Fibroblast of skin of left quadriceps (primary cell): ENCODE results near the gene MYOZ2.
A peak's percentile ranks its signal among the peaks of the same experiment; 100 is the strongest.

Experiments
- DNase-seq, 2 experiments: peaks; one replicate each; pipeline ENCODE4 v3.0.0-alpha.2; 2013; ENCODE audit warnings: low read depth in 2 of 2

The MYOZ2 gene

DNA sequence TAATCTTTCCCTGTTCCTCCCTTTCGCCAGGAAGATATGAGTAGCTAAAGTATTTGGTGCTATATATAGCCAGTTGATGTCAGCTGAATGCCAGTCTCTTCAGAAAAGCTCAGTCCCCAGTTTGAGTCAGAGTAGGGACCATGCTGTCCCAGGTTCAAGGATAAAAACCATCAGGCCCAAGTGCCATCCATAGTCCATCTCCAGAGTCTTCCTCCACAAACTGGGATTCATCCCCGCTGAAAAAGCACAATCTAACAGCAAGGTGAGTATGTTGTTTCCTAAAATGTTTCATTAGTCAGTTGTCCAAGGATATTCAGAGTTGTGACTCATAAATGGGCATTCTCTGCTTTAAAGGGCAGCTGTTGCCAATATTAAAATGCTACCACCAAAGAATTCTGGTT, at the start of gene MYOZ2:
Gene MYOZ2 (plus strand): TSS at position 112 of the 401 bp plus-strand sequence. CDS start 694 bp downstream, outside the sequence.
- DNase-seq = no peak

- no peak for DNase-seq
These were observed 48.5 kb upstream of the MYOZ2 start for GRCh38 chr4:119087121-119087520.

DNA sequence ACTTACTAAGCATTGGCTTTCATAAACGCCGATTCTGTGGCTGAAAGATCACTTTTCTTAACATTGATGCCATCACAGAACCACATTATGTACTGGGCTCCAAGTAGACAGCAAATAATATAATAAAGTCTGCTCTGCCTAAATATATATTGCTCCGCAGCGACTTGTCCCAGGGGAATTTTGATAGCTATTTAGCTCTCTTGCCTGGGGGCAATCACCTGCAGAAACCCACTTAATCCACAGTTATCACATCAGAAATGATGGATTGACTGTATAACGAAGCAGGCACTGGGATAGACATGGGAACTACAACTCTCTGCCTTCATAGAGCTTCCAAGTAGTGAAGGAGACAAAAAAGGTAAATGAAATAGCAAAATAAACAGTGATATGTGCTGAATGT, 48.0 kb upstream of the MYOZ2 start:
- DNase-seq = no peak

DNA sequence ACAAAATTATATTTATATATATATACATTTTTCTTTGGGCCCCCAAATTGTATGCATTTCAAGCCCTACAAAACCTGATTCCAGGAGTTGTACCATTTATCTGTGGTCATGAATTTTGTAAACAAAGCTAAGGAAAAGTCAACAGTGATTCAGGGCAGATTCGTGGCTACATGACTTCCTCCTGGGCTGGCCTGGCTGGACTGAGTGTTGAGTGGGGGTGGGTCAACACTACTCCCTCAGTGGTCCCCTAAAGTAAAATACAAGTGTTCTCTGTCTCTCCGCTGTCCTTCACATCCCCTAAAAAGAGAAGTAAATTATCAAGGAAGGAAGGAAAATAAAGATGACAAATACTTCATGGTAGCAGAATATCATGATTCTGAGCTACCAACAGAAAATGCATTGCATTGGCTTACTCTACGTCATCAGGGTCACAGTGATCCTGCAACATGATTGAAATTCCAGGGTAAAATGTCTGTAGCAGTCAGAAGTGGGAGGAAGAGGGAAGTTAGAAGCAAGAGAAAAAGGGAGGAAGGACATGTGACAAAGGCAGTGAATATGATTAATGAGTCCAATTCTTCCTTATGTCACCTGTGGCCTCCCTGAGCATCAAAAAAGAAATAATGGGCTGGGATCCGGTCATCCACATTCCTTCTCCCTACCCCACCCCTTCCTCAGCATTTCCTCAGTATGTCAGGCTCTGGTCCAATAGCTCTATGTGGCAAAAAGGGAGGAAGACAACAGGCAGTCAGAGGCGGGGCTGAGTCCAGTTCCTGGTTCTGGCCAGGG, 42.4 kb upstream of the MYOZ2 start:
- no peak for DNase-seq

GRCh38 chr4:119097282-119097900, 38.2 kb upstream of the MYOZ2 start:
- DNase-seq = no peak

DNA sequence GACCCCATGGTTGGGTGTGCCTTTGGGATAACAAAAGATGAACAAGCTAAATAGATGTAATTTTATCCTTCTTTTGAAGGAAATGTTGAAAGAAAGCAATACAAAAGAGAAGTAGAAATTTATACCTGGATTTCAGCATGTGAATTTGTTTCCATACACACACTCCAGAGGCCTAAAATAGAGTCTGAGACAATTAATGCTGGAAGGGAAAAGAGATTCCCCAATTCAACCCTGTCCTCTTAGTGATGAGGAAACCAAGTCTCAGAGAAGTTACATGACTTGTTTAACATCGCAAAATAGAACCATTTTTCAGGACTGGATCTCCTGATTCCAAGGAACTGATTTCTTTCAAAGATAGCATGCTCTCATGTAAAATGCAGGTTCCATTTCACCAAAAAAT, 37.3 kb upstream of the MYOZ2 start:
- no peak for DNase-seq

DNA sequence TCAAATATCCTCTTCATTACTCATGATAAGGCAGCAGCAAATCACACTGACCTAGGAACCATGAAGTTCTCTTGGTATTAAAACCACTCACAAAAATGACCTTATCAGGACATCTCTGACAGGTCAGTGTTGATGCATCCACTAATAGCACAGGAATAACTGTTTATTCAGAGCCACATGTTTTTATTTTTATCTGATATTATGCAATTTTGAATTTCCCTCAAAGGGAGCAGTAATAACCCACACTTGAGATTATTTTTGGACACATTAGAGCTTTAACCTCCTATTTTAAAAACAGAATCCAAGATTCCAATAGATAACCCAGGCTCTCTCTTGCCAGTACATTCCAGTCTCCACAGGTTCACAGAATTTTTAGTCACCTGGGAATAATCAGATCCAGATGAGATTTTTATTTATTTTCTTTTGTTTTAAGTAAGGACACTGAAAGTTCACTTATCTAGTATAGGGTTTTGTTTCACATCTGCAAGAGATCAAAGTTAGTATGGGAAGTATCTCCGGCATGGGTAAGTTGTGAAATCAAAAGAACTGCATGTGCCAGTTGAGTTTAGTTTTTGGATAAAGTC, 36.3 kb upstream of the MYOZ2 start:
- DNase-seq = peak; percentile 59 to 61

DNA sequence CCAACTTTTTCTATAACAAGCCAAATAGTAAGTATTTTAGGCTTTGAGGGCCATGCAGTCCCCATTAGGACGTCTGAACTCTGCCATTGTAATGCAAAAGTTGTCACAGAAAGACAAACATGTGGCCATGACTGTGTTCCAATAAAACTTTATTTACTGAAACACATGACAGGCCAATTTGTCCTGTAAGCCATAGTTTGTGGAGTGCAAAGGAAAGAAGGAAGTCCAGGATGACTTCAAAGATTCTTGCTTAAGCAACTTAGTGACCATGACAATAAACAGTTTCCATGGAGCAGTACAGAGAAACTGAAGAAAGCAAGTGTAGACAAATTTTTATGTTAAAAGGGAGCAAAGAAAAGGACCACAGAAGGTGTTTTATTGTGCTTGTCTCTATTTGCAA, 35.0 kb upstream of the MYOZ2 start:
- DNase-seq = no peak

- peak; percentile 96 to 97 for DNase-seq
These were observed 32.4 kb upstream of the MYOZ2 start for GRCh38 chr4:119103263-119103662.

DNA sequence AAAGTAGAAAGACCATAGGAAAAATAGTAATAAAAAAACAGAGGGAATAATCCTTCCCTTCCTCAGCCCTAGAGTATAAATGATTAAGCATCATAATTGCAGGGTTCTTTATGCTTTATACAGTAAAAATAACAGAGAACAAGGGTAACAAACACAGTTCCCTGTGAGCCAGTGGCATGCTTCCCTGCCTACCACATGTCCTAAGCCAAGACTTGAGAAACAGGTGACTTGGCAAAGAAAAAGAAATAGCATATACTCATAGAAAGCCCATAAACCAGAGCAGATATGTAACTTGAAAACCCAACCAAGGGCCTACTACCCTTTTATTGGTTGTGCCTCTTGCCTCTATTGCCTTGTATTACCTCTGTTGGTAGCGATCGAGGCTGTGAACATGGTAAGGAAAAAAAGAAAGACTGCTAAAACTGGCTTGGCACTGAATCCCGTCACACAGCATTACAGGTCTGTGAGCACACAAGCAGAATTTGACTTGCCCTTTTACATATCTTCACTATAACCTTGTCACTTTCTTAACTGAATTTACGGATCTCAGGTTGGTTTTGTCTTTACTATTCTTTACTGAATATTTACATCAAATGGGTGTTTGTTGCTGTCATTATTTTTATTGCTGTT, 30.9 kb upstream of the MYOZ2 start:
- no peak for DNase-seq

DNA sequence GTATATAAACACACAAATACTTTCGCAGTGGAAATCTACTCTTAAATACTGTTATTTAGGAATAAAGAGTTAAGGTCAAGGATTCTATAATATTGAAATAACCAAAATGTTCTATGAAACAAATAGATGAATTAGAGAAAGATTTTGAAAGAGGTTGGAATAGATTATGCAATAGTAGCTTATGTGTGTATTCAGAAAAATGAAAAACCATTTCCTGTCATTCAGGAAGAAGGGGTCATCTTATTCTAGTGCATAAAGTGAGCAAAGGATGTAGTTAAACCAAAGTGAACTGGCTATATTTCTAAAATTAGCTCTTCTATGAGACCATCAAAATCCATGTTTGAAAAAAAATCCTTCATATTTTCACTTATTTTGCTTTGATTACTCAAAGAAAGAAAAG, 30.0 kb upstream of the MYOZ2 start:
- no peak for DNase-seq

DNA sequence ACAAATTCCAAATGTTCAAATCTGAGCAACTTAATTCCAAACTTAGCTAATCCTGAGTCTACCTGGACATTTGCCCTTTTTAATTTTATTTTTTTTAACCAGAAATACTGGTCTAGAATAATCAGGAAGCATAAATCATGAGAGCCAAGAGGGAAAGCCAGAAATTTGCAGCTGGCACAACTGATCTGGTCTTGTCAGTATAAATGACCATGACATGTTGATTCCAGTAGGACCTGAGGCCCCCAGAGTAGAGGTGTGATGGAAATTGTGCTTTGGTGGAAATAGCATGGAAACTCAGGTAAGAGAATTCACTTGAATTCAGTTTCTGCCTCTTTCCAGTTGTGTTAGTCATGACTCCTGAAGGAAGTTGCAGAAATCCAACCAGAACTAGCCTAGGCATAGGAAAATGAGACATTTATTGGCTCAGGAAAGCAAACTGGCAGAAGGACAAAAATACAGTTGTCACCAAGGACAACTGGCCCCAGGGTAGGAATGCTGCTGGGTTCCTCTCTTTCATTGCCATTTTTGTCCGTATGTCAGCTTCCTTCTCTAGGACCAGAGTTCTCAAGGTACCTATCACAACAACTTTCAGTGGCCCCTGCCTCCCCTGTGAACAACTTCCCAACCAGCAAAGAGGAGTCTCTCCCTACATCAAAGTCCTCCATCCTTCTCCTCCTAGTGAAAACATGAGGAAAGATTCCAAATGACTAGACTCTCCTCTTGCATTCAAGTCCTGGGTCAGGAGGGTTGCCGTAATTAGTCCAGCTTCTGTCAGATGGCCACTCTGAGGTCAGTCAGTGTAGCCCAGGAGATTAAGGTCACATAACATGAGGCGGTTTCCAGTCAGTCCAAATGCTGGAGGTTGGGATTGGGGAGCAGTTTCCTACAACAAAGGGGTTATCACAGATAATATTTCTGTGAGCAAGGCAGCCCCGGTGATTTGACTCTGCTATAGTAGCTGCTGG, 29.3 kb upstream of the MYOZ2 start:
- DNase-seq = no peak

GRCh38 chr4:119110121-119110520, 25.5 kb upstream of the MYOZ2 start:
- DNase-seq = no peak

- DNase-seq = no peak
These were observed 24.3 kb upstream of the MYOZ2 start for GRCh38 chr4:119111296-119111695.

DNA sequence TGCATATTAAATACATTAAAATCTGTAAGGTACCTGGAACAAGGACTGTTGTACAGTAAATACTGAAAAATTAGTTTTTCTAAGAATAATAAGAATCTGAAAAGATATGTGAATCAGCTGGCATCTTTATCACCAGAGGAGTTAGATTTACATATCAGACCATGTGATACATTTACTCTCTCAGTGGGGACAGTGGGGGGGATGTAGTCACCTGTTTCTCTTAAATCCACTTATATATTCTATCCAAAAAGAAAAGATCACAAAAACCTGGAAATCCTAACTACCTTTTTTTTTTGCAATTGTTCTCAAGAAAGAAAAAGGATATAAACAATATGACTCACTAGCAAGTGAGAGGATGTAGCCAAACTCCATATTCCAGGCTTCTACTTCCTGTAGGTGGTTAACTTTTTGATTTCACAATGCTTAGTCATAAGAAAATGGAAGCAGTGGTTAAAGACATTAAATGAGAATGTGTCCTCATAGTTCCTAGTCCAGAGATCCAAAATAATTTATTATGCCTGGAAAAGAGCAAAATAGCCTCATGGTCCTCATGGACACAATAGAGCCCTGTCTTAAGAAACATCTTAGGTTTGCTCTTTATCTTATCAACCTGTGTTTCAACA, 22.5 kb upstream of the MYOZ2 start:
- DNase-seq = peak; percentile 89 to 91

DNA sequence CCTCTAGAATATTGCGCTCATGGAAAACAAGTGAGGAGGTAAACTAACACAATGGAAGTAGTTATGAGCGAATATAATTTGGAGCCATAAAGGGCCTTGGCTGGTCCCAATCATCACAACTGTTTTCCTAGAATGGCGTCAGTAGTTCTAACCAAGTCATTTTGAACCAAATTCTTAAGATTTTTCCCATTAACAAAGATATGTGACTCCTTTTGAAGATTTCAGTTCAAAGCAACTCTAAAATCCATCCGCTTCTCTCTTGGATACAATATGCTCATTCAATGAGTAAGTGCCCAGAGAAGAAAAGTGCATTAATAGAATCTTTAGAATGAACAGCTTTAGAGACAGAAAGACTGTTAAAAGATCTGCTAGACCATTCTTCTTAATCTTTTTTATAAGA, 19.6 kb upstream of the MYOZ2 start:
- DNase-seq = no peak

DNA sequence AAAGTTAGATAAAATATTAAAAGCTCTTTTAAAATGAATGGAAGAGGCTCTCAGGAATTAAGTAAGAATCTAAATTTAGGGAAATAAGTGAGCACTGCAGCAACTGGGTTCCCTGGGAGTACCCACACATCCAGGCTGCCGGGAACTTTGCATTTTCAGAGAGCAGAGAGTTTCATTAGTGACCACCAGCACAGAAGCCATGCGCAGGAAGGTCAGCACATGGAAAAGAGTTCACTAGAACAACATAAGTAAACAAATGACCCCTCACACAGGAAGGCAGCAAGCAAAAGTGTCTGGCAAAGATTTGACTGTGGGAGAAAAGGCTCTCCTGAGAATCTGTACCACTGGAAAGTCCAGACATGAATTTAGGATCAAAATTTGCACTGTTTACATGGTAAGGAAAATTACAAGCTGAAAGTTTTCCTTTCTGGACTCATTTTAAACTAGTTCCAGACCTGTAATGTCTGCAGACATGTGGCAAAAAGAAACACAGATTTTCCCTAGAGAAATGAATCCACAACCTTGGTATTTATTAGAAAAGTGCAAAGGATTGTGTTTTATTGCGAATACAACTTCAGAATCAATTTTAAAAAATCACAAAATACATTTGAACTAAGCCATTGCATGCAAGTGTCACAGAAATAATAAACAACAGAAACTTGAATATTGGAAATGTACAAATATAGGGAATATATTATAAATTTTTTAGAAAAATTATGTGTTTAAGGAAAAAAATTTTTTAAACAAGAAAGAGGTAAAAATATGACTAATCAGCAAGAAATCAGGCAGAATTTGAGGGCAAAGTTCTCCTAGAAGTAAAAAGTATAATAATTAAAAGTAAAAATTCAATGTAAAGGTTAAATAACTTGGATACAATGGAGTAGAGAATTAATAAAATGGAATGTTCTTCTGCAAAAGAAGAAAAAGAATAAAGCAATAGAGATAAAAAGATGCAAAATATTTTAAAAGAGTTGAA, 18.4 kb upstream of the MYOZ2 start:
- peak in 1 of 2 experiments; percentile 44 for DNase-seq

DNA sequence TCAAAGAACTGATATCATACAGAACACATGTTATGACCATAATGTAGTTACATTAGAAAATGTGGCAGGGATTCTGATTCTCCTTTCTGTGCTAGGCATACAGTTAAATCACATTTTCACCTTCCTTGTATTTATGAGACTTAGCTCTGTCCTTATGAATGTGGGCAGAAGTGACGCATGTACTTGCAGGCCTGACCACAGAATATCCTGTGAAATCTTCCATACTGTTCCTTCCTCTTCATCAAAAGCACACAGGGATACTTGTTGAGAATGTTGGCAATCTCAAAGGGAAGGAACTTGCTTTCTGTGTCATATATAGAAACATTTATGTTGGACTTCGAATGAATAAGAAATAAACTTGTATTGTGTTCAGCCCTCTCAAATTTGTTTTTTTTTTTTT, 17.2 kb upstream of the MYOZ2 start:
- DNase-seq = no peak

- peak; percentile 68 to 69 for DNase-seq
These were observed 11.3 kb upstream of the MYOZ2 start for GRCh38 chr4:119124352-119124751.

DNA sequence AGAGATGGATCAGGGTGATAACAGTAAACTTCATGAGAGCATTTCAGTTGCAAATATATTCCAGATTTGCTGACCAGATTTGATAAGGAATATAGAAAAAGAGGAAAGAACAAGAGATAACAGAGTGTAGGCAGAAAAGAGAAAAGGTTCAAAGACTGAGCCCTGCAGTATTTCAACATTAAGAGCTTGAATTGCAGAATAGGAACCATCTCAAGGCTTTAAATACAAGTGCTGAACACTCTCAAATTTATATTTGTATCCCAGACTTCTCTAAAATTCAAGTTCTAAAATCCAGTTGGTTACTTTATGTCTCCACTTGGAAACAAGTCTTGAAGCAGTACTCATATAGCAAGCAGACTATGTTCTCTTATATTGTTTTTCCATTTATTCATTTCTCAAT, 9.7 kb upstream of the MYOZ2 start:
- DNase-seq = no peak
